Measurements from ENCODE around the gene ZNF662.
A peak's percentile ranks its signal among the peaks of the same experiment; 100 is the strongest.
"Not testable (repeated sequence)": the region's sequence is repeated elsewhere in the genome, so short reads cannot be mapped to it uniquely, and the experiment has no call there.

ZNF662 gene

DNA sequence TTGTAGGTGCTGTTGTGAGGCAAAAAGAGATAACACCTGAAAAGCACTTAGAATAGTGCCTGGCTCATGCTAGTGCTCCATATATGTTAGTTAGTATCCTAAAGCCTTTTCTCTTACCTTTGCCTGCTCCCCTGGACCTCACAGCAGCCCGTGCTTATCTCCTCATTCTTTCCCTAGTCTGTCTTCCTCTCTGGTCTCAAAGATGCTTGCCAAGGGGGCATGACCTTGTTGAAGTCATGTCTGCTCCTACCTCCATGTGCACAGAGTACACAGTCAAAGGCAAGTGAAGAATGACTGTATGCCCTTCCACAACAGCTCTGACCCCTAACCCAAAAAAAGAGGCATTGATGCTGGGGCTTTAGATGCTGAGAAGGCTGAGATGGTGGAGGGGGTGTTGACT, 29.5 kb upstream of the ZNF662 start:
- Histone ChIP-seq H3K4me1 (ENCODE audit: control insufficient read depth, low read depth, low read length) (peaks cover 2% of the 10 kb centered on the region), H3K36me3 (ENCODE audit: control insufficient read depth, low read depth, low read length) (no peaks in the 10 kb centered on the region), H3K27me3 (ENCODE audit: control insufficient read depth, insufficient read depth, low read length) (no peaks in the 10 kb centered on the region), H3K4me3 (ENCODE audit: low read length) (no peak overlapping the region), H3K9ac (ENCODE audit: low read length) (no peak overlapping the region), H3K27ac (ENCODE audit: low read length) (no peak overlapping the region), H3K9me3 (ENCODE audit: control insufficient read depth, low read depth, low read length) (no peaks in the 10 kb centered on the region)

DNA sequence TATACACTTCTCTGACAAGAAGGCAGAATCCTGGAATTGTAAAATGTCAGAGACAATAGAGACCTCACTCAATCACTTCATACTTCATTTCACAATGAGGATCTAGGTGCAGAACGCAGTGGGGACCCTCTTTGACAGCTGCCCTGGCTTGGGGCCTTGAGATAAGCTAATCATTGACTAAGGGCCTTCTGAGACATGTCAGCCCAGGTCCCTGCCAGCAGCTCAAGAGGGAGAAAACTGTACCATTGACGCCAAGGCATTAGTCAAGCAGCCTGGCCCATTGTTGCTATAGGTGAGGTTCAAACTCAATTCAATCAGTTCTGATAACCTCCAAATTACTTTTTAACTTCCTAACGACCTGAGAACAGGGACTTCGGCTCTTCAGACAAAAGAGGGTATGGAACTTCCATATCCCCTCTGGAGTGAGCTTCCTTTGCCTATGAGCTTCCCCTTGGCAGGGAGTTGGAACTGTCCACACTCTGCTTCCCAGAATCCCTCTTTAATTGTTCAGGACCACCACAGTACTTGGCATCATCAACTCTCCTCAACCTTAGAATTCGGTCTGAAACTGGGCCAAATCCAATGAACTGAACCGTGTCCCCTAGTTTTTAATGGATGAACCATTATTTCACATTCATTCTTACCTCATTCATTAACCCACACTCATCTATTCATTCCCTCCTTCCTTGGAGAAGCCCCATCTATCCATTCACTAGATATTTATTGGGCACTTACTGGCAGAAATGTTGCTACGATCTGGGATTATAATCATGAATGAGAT, 28.8 kb upstream of the ZNF662 start:
- H3K27ac ChIP-seq (ENCODE audit: low read length) = no peak overlapping the region
- H3K4me1 ChIP-seq (ENCODE audit: control insufficient read depth, low read depth, low read length) = peaks cover 6% of the 10 kb centered on the region
- no peak overlapping the region for H3K4me3 ChIP-seq (ENCODE audit: low read length)
- H3K27me3 ChIP-seq (ENCODE audit: control insufficient read depth, insufficient read depth, low read length) = no peaks in the 10 kb centered on the region
- no peaks in the 10 kb centered on the region for H3K36me3 ChIP-seq (ENCODE audit: control insufficient read depth, low read depth, low read length)
- H3K9ac ChIP-seq (ENCODE audit: low read length) = no peak overlapping the region
- H3K9me3 ChIP-seq (ENCODE audit: control insufficient read depth, low read depth, low read length) = no peaks in the 10 kb centered on the region

DNA sequence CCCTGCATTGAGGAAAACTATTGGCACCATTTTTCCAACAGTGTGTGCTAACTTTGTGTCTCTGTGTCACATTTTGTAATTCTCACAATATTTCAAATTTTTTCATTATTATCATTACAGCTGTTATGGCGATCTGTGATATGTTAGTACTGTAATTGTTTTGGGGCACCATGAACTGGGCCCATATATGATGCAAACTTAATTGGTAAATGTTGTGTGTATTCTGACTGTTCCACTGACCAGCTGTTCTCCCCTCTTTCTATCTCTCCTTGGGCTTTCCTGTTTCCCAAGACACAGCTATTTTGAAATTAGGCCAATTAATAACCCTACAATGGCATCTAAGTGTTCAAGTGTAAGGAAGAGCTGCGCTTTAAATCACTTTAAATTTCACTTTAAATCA, 28.1 kb upstream of the ZNF662 start:
- H3K27ac ChIP-seq (ENCODE audit: low read length) = no peak overlapping the region

DNA sequence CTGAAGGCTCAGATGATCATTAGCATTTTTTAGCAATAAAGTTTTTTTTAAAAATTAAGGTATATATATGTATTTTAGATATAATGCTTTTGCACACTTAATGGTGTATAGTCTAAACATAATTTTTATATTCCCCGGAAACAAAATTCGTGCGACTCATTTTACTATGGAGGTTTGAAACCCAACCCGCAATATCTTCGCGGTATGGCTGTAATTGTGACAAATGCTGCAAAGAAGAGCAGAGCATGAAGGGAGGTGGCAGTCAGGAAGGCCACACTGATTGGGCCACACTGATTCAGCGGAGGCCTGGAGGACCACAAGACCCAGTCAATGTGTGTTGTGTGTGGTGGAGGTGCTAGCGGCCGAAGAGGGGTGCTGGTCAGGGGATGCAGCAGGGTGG, 25.8 kb upstream of the ZNF662 start:
- Histone ChIP-seq H3K9me3 (ENCODE audit: control insufficient read depth, low read depth, low read length) (no peaks in the 10 kb centered on the region), H3K4me1 (ENCODE audit: control insufficient read depth, low read depth, low read length) (peaks cover 6% of the 10 kb centered on the region), H3K4me3 (ENCODE audit: low read length) (peak overlapping the region; percentile 53), H3K9ac (ENCODE audit: low read length) (no peak overlapping the region), H3K36me3 (ENCODE audit: control insufficient read depth, low read depth, low read length) (no peaks in the 10 kb centered on the region), H3K27me3 (ENCODE audit: control insufficient read depth, insufficient read depth, low read length) (no peaks in the 10 kb centered on the region), H3K27ac (ENCODE audit: low read length) (no peak overlapping the region)

More for the DNA sequence above, 28.1 kb upstream of the ZNF662 start:
- H3K27me3 ChIP-seq (ENCODE audit: control insufficient read depth, insufficient read depth, low read length) = no peaks in the 10 kb centered on the region
- no peaks in the 10 kb centered on the region for H3K9me3 ChIP-seq (ENCODE audit: control insufficient read depth, low read depth, low read length)
- H3K9ac ChIP-seq (ENCODE audit: low read length) = no peak overlapping the region
- no peak overlapping the region for H3K4me3 ChIP-seq (ENCODE audit: low read length)
- H3K4me1 ChIP-seq (ENCODE audit: control insufficient read depth, low read depth, low read length) = peaks cover 6% of the 10 kb centered on the region
- no peaks in the 10 kb centered on the region for H3K36me3 ChIP-seq (ENCODE audit: control insufficient read depth, low read depth, low read length)

- Histone ChIP-seq H3K4me3 (ENCODE audit: low read length) (peak overlapping the region; percentile 53), H3K27ac (ENCODE audit: low read length) (no peak overlapping the region), H3K9me3 (ENCODE audit: control insufficient read depth, low read depth, low read length) (no peaks in the 10 kb centered on the region), H3K36me3 (ENCODE audit: control insufficient read depth, low read depth, low read length) (no peaks in the 10 kb centered on the region), H3K4me1 (ENCODE audit: control insufficient read depth, low read depth, low read length) (peaks cover 6% of the 10 kb centered on the region), H3K27me3 (ENCODE audit: control insufficient read depth, insufficient read depth, low read length) (no peaks in the 10 kb centered on the region), H3K9ac (ENCODE audit: low read length) (no peak overlapping the region)
These were observed 25.1 kb upstream of the ZNF662 start for GRCh38 chr3:42880601-42881451.

- H3K27ac ChIP-seq (ENCODE audit: low read length); H3K27me3 ChIP-seq (ENCODE audit: control insufficient read depth, insufficient read depth, low read length); H3K4me3 ChIP-seq (ENCODE audit: low read length); H3K9ac ChIP-seq (ENCODE audit: low read length); H3K36me3 ChIP-seq (ENCODE audit: control insufficient read depth, low read depth, low read length); H3K9me3 ChIP-seq (ENCODE audit: control insufficient read depth, low read depth, low read length); H3K4me1 ChIP-seq (ENCODE audit: control insufficient read depth, low read depth, low read length): not testable (repeated sequence)
These were observed 22.6 kb upstream of the ZNF662 start for GRCh38 chr3:42883251-42883930.

GRCh38 chr3:42884324-42884723, 21.6 kb upstream of the ZNF662 start:
- Histone ChIP-seq H3K4me3 (ENCODE audit: low read length) (no peak overlapping the region), H3K9me3 (ENCODE audit: control insufficient read depth, low read depth, low read length) (no peaks in the 10 kb centered on the region), H3K27me3 (ENCODE audit: control insufficient read depth, insufficient read depth, low read length) (no peaks in the 10 kb centered on the region), H3K27ac (ENCODE audit: low read length) (no peak overlapping the region), H3K36me3 (ENCODE audit: control insufficient read depth, low read depth, low read length) (no peaks in the 10 kb centered on the region), H3K4me1 (ENCODE audit: control insufficient read depth, low read depth, low read length) (peaks cover 6% of the 10 kb centered on the region), H3K9ac (ENCODE audit: low read length) (no peak overlapping the region)

DNA sequence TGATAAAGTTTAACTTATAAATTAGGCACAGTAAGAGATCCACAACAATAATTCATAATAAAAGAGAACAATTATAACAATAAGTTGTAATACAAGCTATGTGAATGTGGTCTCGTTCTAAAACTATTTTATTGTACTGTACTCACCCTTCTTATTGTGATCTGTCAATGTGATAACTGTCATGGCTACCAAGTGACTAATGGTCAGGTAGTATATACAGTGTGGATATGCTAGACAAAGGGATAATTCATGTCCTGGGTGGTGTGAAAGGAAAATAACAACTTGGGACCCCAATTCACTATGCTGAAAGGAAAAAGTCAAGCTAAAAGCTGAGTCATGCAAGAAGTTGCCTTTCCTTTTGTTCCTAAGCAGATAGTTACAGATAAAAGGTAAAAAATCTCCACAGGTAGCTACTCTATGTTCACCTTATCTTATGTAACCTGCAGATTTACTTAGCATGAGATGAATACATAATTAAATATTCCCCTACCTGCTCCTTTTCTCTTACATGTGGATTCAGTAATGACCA, 19.6 kb upstream of the ZNF662 start:
- no peaks in the 10 kb centered on the region for H3K36me3 ChIP-seq (ENCODE audit: control insufficient read depth, low read depth, low read length)
- no peak overlapping the region for H3K9ac ChIP-seq (ENCODE audit: low read length)
- H3K27me3 ChIP-seq (ENCODE audit: control insufficient read depth, insufficient read depth, low read length) = no peaks in the 10 kb centered on the region
- peaks cover 18% of the 10 kb centered on the region for H3K4me1 ChIP-seq (ENCODE audit: control insufficient read depth, low read depth, low read length)
- H3K9me3 ChIP-seq (ENCODE audit: control insufficient read depth, low read depth, low read length) = no peaks in the 10 kb centered on the region
- no peak overlapping the region for H3K27ac ChIP-seq (ENCODE audit: low read length)
- H3K4me3 ChIP-seq (ENCODE audit: low read length) = no peak overlapping the region

GRCh38 chr3:42887084-42887483, 18.9 kb upstream of the ZNF662 start:
- Histone ChIP-seq H3K4me3 (ENCODE audit: low read length) (no peak overlapping the region), H3K9ac (ENCODE audit: low read length) (no peak overlapping the region), H3K9me3 (ENCODE audit: control insufficient read depth, low read depth, low read length) (no peaks in the 10 kb centered on the region), H3K27ac (ENCODE audit: low read length) (no peak overlapping the region), H3K27me3 (ENCODE audit: control insufficient read depth, insufficient read depth, low read length) (no peaks in the 10 kb centered on the region), H3K36me3 (ENCODE audit: control insufficient read depth, low read depth, low read length) (no peaks in the 10 kb centered on the region), H3K4me1 (ENCODE audit: control insufficient read depth, low read depth, low read length) (peaks cover 20% of the 10 kb centered on the region)

DNA sequence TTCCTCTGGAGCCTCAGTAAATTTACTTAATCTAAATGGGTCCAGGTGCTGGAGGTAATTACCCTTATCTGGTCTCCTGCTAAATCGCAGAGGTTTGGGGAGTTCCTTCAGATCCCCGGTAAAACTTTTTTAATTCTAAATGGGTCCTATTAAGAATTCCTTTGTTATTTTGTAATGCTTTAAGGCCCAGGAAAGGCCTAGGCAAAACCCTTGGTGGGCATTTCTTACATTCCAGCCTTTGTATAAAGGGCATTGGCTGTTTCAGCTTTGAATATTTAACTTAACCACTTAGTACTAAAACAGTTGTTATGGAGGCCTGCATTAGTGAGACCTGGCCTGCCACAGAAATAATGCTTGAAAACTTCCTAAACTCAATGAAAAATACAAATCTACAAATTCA, 14.9 kb upstream of the ZNF662 start:
- H3K4me1 ChIP-seq (ENCODE audit: control insufficient read depth, low read depth, low read length) = peaks cover 32% of the 10 kb centered on the region
- no peaks in the 10 kb centered on the region for H3K27me3 ChIP-seq (ENCODE audit: control insufficient read depth, insufficient read depth, low read length)
- H3K9me3 ChIP-seq (ENCODE audit: control insufficient read depth, low read depth, low read length) = no peaks in the 10 kb centered on the region
- peak overlapping the region; percentile 49 for H3K9ac ChIP-seq (ENCODE audit: low read length)
- peak overlapping the region; percentile 88 for H3K27ac ChIP-seq (ENCODE audit: low read length)
- peak overlapping the region; percentile 12 for H3K4me3 ChIP-seq (ENCODE audit: low read length)
- no peaks in the 10 kb centered on the region for H3K36me3 ChIP-seq (ENCODE audit: control insufficient read depth, low read depth, low read length)

DNA sequence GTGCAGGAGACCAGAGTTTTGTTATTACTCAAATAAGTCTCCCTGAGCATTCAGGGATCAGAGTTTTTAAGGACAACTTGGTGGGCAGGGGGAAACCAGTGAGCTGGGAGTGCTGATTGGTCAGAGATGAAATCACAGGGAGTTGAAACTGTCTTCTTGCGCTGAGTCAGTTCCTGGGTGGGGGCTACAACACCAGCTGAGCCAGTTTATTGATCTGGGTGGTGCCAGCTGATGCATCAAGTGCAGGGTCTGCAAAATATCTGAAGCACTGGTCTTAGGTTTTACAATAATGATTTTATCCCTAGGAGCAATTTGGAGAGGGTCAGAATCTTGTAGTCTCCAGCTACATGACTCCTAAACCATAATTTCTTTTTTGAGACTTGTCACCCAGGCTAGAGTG, 13.8 kb upstream of the ZNF662 start:
- no peak overlapping the region for H3K9ac ChIP-seq (ENCODE audit: low read length)
- no peak overlapping the region for H3K27ac ChIP-seq (ENCODE audit: low read length)
- H3K4me3 ChIP-seq (ENCODE audit: low read length) = no peak overlapping the region
- H3K4me1 ChIP-seq (ENCODE audit: control insufficient read depth, low read depth, low read length) = peaks cover 33% of the 10 kb centered on the region
- no peaks in the 10 kb centered on the region for H3K36me3 ChIP-seq (ENCODE audit: control insufficient read depth, low read depth, low read length)
- H3K9me3 ChIP-seq (ENCODE audit: control insufficient read depth, low read depth, low read length) = no peaks in the 10 kb centered on the region
- H3K27me3 ChIP-seq (ENCODE audit: control insufficient read depth, insufficient read depth, low read length) = no peaks in the 10 kb centered on the region

Measured in iPS-18a (cell line).